ENCODE measurements around the gene NFS1. TPM values are rescaled to one million over a fixed set of nuclear protein-coding genes. Genes with fewer than 3 reads are reported as not detected.

The NFS1 gene
- polyA plus RNA-seq, 1 of the 3 experiments (the other 2 are of a cell fraction), result 75.6 TPM

DNA sequence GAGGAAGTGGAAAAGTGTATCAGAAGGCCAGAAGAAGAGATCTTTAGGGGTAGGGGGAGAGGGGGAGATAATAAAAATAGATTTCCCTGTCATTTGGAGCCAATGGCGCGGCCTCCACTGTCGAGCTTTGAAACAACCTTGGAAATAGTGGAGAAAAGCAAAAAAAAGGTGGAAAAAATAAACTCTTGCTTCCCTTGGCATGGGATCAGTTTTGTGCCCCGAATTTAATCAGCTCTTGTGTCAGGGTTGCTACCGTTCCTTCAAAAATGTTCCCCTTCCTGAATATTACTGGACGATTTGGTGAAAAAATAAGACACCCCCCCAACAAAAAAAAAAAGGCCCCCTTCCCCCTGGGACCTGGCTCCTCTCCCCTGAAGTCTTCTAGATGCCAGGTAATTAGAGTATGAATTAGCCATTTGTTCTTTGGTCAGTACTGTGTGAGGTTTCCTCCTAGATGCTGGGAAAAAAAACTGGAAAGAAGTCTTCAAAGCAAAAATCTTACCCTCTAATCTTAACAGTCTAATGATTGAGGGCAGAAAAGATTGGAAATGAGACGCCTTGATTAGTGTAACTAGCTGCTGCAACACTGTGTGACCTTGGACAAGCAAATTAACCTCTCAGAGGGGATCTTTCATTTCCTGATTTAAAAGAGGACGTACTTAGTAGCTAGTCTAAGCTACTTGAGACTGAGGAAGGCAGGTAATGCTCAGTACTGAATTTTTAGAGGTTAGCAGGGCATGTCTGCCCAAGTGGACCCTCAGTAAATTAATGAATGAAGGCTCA is 43.8 kb upstream of the NFS1 start:
- peaks cover 16% of the 10 kb centered on the region for H3F3A ChIP-seq (replicated peaks; ENCODE audit: insufficient read depth)
- peak; percentile 19 for DNase-seq
- H3K27me3 ChIP-seq (ENCODE audit: insufficient read depth), result no peaks in the 10 kb centered on the region
- no peaks in the 10 kb centered on the region for H3K9me3 ChIP-seq
- TF ChIP-seq CHD2 (IDR thresholded peaks at IDR 0.05; ENCODE audit: low read length, partially characterized antibody) (no peak), MAX (IDR thresholded peaks at IDR 0.05; ENCODE audit: low read depth) (no peak), ZBTB33 (IDR thresholded peaks at IDR 0.05; ENCODE audit: borderline replicate concordance, low read depth) (no peak), TCF12 (IDR thresholded peaks at IDR 0.05) (no peak), JUND (IDR thresholded peaks at IDR 0.05) (no peak), FOXM1 (IDR thresholded peaks at IDR 0.05; ENCODE audit: low read depth) (no peak), GATA2 (CRISPR knock-in tag; IDR thresholded peaks at IDR 0.05) (no peak), SMC3 (IDR thresholded peaks at IDR 0.05; ENCODE audit: low read depth, low read length) (no peak), TEAD4 (IDR thresholded peaks at IDR 0.05; ENCODE audit: borderline replicate concordance, insufficient read depth) (no peak), SIN3A (IDR thresholded peaks at IDR 0.05; ENCODE audit: borderline replicate concordance, low read depth, low read length) (no peak), MXI1 (IDR thresholded peaks at IDR 0.05; ENCODE audit: low read depth, low read length) (no peak), POLR2AphosphoS5 (IDR thresholded peaks at IDR 0.05; ENCODE audit: low read depth, low read length) (no peak), IRF3 (IDR thresholded peaks at IDR 0.05; ENCODE audit: low read depth, low read length) (no peak), MEF2A (IDR thresholded peaks at IDR 0.05; ENCODE audit: borderline replicate concordance, low read depth) (no peak)
- WGBS (ENCODE audit: low lambda C conversion rate), result 5% methylated on average over 8 of the region's 8 CpGs
- ChIA-PET POLR2A (interaction anchor here (0.6 to 2.2 kb wide), 29 partner anchors 8 to 211 kb away, joined by 3 to 36 read pairs (median 5); partner anchors contain the start of genes ERGIC3, NFS1, PHF20 and ROMO1), CTCF (interaction anchor here (1.1 to 3.7 kb wide), 8 partner anchors 20 to 151 kb away, joined by 3 to 40 read pairs (median 4); partner anchors contain the start of genes NFS1, PHF20 and ROMO1)
- no peaks in the 10 kb centered on the region for H3K9me2 ChIP-seq
- peak overlapping the region; percentile 67 to 68 for H3K4me3 ChIP-seq (ENCODE audit: low read depth in 2 of 2, low read length in 1 of 2)
- peaks cover 12% of the 10 kb centered on the region in 2 experiments; a peak in 3 of 4 replicates for H3K4me1 ChIP-seq (ENCODE audit: control insufficient read depth in 1 of 2, insufficient read depth in 2 of 2, low read depth in 1 of 2, low read length in 1 of 2)
- H2AFZ ChIP-seq (ENCODE audit: low read depth), result peak overlapping the region; percentile 52; the same call in 1 of the 2 replicates
- peak overlapping the region; percentile 73 for H3K4me2 ChIP-seq
- peak overlapping the region; percentile 90 to 93 for H3K27ac ChIP-seq (ENCODE audit: low read depth in 2 of 2, low read length in 1 of 2)
- H3K79me2 ChIP-seq (ENCODE audit: insufficient read depth), result peaks cover 52% of the 10 kb centered on the region
- peaks cover 27 to 29% of the 10 kb centered on the region in 2 experiments for H3K36me3 ChIP-seq (replicated peaks in 1 of 2; ENCODE audit: control insufficient read depth in 1 of 2, insufficient read depth in 2 of 2, low read length in 1 of 2)
- H3K9ac ChIP-seq, result peak overlapping the region; percentile 97
- peaks cover 34% of the 10 kb centered on the region for H4K20me1 ChIP-seq (ENCODE audit: insufficient read depth)
